Measurements from ENCODE around the gene ASGR1.
A peak's percentile ranks its signal among the peaks of the same experiment; 100 is the strongest.
"Not testable (repeated sequence)": the region's sequence is repeated elsewhere in the genome, so short reads cannot be mapped to it uniquely, and the experiment has no call there.

The ASGR1 gene

GRCh38 chr17:7191069-7191468 is 11.9 kb upstream of the ASGR1 start:
- no peak for DNase-seq (ENCODE audit: low spot score)

- no peak for DNase-seq (ENCODE audit: low spot score)
Measured at GRCh38 chr17:7190276-7190917, 11.2 kb upstream of the ASGR1 start.

DNA sequence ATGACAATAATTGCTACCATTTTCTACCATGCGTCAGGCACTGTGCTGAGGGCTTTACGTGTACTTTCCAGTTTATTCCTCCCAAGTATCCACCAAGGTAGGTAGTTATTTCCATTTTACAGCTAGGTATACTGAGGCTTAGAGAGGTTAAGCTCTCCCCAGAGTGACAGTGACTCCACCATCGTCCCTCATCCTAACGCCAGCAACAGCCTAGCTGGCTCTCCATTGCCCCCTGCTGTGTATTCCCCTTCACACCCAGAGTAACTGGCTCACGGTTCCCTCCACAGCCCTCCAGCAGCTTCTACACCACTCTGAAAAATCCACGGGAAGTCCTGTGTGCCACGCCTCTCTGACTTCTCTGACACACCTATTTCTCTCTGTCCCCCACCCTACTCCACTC is 7.1 kb upstream of the ASGR1 start:
- no peak for DNase-seq (ENCODE audit: low spot score)

- DNase-seq (ENCODE audit: low spot score): no peak
Measured at GRCh38 chr17:7184647-7185046, 5.5 kb upstream of the ASGR1 start.

DNA sequence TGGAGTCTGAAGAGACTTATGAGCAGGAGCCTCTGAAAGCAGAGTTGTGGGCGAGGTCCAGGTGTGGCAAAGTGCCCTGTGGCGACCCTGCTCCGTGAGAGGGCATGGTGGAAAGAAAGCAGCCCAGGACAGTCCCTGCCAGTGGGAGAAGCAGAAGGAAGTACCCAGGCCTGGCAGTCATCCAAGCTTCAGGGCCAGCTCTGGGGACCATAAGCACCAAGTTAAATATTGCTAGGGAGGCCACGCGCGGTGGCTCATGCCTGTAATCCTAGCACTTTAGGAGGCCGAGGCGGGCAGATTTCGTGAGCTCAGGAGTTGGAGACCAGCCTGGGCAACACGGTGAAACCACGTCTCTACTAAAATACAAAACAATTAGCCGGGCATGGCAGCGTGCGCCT is 4.9 kb upstream of the ASGR1 start:
- DNase-seq (ENCODE audit: low spot score): no peak

DNA sequence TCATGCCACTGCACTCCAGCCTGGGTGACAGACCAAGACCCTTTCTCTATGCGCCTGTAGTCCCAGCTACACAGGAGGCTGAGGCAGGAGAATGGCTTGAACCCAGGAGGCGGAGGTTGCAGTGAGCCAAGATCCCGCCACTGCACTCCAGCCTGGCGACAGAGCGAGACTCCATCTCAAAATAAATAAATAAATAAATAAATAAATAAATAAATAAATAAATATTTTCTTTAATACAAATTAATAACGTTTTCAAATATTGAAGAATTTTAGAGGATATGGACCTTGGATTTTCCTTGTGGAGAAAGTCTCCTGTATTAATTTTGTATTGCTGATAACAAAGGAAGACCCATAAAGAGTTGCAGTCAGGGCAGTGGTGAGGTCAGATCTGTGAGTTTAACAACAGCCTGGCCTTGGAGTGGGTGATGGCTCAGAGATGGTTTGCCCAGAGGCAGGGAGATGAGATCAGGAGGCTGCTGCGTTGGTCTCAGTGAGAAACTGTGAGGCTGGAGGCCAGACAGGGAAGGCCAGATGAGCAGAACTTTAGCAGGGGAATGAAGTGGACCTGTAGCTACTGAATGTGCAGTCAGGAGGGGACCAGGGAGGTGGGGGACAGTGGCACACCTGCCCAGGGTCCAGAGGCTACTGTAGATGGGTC is 4.4 kb upstream of the ASGR1 start:
- no peak for DNase-seq (ENCODE audit: low spot score)

DNA sequence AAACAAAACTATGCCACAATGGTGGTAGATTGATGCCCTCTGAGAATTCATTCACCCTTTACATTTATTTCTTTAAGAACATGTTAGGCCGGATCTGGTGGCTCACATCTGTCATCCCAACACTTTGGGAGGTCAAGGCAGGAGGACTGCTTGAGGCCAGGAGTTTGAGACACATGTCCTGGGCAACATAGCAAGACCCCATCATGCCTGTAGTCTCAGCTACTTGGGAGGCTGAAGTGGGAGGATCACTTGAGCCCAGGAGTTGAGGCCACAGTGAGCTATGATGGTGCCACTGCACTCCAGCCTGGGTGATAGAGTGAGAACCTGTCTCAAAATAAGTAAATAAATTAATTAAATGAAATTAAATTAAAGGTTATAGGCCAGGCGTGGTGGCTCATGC is 2.9 kb upstream of the ASGR1 start:
- not testable (repeated sequence) for DNase-seq (ENCODE audit: low spot score)

- no peak for DNase-seq (ENCODE audit: low spot score)
Measured at GRCh38 chr17:7178973-7179316, 225 bp downstream of the ASGR1 start.

DNA sequence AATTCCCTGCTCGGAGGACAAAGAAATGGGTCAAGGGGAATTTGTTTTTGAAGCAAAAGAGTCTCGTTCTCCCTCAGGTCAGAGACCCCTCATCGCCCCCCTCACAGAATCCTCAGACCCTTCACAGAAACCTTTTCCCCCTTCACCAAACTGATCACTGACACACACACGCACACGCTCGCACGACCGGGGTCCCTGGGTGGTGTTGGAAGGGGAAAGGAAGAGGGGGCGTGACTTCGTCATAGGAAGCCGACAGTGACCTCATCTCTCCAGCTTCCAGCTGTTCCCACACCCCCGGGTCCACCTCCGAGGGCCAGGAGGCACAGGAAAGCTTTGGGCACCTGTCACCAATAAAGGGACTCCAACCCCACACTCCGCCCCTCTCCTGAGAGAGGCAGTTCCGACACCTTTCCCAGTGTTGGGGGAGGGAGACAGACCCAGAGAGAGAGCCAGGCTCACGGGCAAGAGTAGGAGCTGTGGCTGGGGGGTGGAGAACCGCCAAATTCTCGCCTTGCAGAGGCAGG is 1.2 kb downstream of the ASGR1 start:
- DNase-seq (ENCODE audit: low spot score): no peak

DNA sequence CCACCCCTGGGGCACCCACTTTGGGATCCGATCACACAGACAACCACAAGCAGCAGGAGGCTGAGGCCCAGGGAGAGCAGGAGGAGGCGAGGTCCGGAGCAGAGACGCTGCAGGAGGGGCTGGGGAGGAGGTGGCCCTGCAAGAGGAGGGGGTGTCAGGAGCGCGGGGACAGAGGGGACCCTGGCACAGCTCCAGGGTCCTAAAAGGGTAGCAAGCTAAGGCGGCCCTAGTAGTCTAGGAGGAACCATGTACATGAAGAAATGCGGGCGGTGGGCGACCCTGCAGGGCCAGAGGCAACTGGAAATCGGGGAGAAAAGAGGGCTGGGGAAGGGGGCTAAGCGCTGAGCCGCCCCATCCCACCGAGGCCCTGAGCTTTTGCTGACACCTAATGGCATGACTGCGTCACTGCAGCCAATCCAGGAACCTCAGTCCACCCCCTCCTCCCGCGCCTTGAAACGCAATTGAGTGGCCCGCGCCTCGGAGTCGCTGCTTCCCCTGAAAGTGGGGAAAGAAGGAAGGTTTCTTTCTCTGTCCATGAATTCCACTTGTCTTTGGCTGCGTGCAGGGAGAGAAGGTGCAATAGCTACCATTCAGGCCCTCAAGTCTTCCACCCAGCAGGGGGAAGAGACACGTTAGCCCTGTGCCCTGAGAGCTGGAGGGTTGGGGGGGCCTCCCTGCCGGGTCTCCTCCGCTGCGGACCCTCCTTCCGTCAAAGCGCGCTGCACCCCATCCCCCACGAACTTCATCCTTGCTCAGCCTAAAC is 1.8 kb downstream of the ASGR1 start:
- DNase-seq (ENCODE audit: low spot score): peak; percentile 92

- DNase-seq (ENCODE audit: low spot score): no peak
Measured at GRCh38 chr17:7176841-7177190, 2.4 kb downstream of the ASGR1 start.

DNA sequence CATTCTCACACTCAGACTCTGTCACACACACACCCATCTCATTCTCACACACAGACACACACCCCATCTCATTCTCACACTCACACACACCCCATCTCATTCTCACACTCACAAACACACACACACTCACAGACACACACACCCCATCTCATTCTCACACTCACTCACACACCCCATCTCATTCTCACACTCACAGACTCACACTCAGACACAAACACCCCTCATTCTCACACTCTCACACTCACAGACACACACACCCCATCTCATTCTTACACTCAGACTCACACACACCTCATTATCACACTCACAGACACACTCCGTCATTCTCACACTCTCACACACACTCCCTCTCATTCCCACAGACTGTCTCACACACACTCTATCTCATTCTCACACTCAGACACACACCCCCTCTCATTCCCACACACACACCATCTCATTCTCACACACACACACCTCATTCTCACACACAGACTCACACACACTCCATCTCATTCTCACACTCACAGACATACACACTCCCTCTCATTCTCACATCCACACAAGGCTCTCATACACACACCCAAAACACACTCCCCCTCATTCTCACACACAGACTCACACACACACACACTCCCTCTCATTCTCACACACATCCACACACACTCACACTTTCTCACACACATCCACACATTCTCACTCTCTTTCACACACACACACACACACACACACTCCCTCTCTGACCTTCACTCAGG is 2.9 kb downstream of the ASGR1 start:
- DNase-seq (ENCODE audit: low spot score): no peak

- no peak for DNase-seq (ENCODE audit: low spot score)
Measured at GRCh38 chr17:7175330-7175733, 3.8 kb downstream of the ASGR1 start.

DNA sequence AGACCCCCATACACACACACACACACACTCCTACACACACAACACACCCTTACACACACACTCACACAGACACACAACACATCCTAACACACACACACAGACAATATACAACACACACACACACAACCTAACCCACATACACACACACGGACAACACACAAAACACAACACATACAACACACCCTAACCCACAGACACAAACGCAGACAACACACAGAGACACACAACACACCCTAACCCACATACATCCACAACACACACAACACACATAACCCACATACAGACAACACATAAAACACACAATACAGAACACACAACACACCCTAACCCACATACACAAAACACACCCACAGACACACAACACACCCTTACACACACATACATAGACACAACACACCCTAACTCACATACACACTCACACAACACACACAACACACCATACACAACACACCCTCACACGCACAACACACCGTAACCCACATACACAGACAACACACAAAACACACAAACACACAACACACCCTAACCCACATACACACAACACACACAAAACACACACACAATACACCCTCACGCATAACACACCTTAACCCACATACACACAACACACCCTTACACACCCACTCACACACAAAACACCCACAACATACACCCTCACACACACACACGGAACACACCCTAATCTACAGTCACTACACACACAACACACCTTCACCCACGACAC is 4.4 kb downstream of the ASGR1 start:
- DNase-seq (ENCODE audit: low spot score): no peak

DNA sequence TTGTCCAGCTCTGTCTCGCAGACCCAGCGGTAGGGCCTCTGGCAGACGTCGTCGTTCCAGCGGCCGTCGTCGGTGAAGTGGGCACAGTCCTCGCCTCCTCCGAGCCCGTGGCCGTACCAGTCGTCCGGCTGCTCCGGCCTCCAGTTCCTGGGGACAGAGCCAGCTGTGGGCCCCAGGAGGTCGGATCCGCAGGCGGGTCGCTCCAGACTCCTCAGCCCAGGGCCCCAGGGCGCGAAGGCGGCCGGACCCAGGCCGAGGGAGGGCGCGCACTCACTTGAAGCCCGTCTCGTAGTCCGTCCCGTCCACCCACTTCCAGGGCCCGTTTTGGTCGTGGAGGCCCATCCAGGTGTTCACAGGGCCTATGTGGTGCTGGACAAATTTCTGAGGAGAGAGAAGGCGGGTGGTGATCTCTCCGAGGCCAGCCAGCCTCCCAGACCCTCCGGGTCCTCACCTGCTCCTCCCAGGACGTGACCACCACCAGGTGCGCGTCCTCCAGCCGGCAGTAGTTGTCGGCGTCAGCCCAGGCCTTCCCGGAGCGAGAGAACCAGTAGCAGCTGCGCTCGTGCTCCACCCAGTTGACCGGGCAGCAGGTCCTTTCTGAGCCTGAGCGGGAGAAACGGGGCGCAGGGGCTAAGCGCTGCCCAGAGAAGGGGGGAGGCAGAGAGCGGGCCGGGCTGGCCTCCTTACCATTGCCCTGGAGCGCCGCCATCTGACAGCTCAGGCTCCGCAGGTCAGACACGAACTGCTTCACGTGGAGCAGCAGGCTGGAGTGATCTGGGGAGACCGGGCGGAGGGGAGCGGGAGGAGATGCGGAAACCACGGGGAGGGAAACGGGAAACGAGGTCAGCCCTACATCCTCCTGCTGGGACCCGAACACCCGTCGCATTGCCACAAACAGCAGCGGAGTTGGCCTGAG is 5.2 kb downstream of the ASGR1 start:
- DNase-seq (ENCODE audit: low spot score): no peak

GRCh38 chr17:7172522-7173191 is 6.5 kb downstream of the ASGR1 start:
- not testable (repeated sequence) for DNase-seq (ENCODE audit: low spot score)

GRCh38 chr17:7169565-7169908 is 9.6 kb downstream of the ASGR1 start:
- not testable (repeated sequence) for DNase-seq (ENCODE audit: low spot score)

GRCh38 chr17:7168841-7169564 is 10.2 kb downstream of the ASGR1 start:
- DNase-seq (ENCODE audit: low spot score): not testable (repeated sequence)

GRCh38 chr17:7167832-7168231 is 11.3 kb downstream of the ASGR1 start:
- peak; percentile 65 for DNase-seq (ENCODE audit: low spot score)

- DNase-seq (ENCODE audit: low spot score): no peak
Measured at GRCh38 chr17:7166873-7167272, 12.3 kb downstream of the ASGR1 start.
